Measurements from ENCODE around the gene TET2. TPM values are rescaled to one million over a fixed set of nuclear protein-coding genes. Genes with fewer than 3 reads are reported as not detected.

Gene TET2
- total RNA-seq, 1 donor from 2014 or later: 42.3 TPM

DNA sequence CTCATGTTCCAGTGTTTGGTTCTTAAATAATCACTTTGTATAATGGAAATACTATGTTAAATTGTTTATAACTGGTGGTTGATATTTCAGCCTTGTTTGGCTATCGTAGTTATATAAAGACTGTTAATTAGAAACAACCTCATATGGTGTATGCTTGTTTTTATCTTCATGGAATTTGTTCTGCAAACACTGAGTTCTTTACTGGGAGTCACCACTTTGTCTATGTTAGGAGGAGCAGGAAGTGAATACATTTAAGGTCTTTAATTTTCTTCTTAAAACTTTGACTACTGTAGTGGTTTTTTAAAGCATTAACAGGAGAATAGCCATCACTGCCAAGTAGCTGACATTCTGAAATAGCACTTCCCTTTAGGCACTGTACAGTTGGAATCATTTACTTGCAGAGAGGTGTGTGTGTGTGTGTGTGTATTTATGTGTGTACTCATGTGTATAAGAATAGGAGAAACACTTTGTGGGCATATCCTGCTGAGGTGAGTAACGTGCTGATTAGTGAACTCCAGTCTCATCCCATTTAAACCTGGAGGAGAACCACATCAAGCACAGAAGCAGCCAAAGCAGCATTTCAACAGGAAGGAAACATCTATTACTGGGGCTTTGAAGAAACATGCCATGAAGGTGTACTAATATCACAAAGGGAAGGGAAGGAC is 37.8 kb downstream of the TET2 start:
- no peak for DNase-seq

- no peak for DNase-seq
These were observed 40.1 kb downstream of the TET2 start for GRCh38 chr4:105186701-105187161.

DNA sequence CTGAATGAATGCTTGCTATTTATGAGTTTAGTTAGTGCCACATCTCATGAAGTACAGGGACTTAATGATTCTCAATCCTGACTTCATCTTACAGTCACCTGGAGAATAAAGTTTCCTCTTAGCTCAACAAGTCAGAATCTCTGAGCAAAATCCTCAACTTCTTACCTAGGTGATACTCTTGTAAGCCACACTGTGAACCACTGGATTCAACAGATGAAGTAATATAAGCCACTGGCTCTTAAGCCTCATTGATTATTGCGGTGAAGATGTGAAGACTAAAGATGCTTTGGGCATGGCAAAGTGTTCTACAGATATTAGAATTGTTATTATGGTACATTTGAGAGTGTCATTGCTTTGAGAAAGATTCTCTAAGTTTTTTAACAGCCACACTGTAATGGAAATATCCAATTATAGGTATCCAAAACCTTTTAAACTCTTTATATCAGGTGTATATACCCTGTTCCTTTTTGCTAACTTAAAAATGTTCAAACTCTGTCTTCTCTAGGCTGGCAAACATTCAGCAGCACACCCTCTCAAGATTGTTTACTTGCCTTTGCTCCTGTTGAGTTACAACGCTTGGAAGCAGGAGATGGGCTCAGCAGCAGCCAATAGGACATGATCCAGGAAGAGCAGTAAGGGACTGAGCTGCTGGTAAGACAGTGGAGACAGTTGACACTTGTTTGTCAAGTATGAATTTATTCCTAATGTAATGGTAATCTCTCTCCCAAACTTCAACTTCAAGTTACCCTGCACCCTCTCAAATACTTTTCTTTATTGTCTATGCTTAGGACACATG is 43.4 kb downstream of the TET2 start:
- DNase-seq: no peak

DNA sequence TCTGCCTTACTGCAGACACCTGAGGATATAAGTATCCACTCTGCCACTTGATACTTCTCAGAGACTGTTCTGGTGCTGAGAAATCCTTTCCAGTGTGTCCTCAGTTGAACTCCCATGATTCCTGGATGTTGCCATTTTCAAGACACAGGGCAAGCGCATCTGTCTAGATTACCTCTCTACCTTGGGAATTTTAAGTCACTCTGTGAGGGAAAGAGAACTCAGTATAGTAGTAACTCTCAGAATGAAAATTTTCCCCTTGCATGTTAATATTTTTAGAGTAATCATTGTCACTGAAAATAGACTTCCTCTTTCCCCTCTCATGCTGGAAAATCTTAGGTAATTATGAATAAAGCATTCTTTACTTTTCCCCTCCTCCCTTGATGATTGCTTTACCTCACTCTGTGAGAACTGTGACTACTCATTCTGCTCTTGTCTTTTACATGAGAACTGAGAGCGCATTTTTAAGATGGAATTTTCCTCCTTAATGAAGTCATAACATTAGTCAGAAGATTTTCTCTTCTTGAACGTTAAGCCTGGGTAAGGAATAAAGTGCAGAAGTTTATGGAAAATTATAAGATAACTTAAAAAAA is 45.0 kb downstream of the TET2 start:
- DNase-seq: no peak

- no peak for DNase-seq
These were observed 45.8 kb downstream of the TET2 start for GRCh38 chr4:105192474-105192873.

DNA sequence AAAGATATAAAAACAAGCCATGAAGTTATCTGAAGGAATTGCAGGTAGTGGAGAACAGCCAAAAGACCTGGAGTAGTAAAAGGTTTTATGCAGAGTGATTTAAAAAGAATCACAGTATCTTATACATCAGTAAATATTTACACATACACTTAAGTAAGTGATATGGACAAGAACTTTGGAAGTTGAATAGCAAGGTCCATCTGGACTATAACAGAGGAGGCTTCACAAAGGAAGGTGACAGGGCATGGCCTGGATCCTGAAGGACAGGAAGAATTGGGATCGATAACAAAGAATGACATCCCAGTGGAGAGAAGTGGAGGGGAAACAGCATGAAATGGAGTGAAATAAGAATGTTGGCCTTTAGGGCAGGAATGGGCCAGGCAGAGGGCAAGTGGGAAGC is 46.2 kb downstream of the TET2 start:
- no peak for DNase-seq

- DNase-seq: no peak
These were observed 46.9 kb downstream of the TET2 start for GRCh38 chr4:105193536-105193935.

DNA sequence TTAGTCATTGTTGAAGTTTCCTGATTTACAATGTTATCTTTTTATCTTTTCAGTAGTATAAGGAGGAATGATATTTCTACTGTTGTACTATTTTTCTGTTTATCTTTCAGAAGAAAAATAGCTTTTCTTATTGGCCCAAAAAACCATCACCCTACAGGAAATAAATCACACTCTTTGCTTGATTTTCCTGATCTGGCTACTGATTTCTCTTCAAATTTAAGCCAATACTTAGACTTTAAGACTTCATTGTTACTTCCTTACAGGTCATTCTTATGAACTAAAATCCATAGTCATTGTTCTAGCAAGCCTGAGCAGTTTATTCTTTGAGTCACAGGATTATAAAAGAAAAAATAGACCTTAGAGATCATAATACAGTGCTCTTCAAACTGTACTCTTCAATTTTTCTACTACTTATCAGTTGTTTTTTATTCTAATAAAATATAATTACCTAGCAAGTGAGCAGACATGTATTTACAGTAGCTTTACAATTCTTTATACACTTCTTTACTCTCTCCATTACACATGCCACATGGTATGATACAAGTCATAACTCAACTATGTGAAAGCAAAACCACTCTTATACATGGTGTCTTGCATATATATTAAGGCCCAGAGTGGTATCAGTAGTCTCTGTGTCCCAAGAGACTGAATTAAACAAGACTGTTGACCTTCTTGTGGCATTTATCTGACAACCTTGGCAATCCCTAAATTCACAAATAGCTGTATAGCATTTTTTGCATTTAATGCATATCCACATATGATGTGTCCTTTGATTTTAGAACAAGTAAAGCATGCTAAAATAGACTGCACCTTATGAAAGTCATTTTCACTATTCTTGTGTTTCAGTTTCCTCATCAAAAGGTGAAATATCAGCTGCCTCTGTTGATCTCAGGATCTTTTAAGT is 47.9 kb downstream of the TET2 start:
- no peak for DNase-seq

DNA sequence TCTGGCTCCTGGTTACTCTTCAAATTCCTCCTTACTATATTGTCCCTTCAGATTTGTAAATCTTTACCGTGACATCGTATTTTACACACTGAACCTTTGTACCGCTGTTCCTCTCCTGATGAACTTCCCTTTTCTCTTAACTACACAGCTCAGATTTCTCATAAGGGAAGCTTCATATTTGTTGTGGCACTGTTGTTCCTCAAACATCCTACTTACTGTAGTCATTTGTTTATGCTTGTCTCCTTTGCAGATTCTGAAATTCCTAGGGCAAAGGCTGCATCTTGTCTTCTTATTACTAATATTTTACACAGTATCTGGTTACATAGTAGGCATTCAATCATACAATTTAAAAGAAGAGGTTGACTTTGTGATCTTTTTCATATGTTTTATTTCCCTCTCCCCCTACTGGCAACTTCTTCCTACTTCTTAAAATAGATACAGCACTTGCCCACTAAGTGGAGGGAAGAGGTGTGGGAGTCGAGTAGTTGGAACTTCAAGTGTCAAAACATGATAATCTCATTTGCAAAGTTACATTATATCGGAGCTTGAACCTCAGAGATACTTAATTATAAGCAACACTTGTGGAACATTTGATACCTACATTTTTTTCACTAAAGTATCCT is 50.0 kb downstream of the TET2 start:
- DNase-seq: no peak

DNA sequence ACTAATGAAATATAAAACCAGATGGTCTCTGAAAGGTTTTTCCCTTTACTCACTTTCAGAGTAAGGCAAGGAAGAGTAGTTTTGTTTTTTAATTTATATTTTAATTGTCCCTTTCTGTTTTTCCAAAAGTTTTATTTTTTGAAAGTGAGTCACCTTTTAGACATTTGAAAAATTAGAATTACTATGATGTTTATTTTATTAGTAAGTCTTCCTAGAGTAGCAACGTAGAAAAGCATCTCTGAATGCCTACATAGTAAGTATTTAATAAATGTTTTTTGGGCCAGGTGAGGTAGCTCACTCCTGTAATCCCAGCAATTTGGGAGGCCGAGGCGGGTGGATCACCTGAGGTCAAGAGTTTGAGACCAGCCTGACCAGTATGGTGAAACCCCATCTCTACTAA is 51.1 kb downstream of the TET2 start:
- no peak for DNase-seq

GRCh38 chr4:105198541-105198940 is 51.9 kb downstream of the TET2 start:
- no peak for DNase-seq

GRCh38 chr4:105206214-105206613 is 59.5 kb downstream of the TET2 start:
- DNase-seq: no peak

DNA sequence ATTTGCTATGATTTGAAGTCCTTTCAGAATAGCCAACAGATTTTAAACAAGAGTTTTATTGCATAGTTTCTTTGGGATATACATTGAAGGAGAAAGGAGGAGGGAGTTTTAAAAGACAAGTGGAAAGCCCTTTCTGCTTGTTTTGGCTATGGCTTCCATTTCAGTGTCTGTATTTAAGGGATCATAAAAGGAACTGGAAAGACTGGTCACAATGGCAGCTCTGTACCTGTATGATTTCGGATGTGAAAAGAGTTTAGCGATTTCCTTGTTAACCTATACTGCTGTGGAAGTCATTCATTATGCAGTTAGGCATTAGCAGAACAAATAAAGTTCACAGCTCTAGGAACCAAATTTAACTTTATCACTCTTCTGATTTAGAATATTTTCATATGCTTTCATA is 60.7 kb downstream of the TET2 start:
- no peak for DNase-seq

DNA sequence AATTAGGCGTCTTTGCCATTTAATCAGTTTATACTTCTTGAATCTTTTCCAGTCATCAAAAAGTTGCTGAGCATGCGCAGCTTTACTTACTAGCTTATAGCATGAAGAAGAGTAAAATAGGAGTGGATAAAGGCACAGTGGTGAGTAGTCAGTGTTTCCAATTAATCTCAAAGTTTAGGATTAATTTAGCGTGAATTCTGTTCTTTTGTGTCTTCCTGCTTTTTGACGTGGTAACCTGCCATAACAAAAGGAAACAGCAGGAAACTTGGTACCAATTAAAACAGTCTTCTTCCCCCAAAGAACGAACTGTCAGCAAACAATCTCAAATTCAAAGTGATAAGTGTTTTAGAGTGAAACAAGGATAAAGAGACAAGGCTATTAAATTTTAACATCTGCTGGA is 61.9 kb downstream of the TET2 start:
- DNase-seq: no peak

GRCh38 chr4:105210916-105211315 is 64.2 kb downstream of the TET2 start:
- DNase-seq: no peak

- no peak for DNase-seq
These were observed 69.1 kb downstream of the TET2 start for GRCh38 chr4:105215609-105216313.

DNA sequence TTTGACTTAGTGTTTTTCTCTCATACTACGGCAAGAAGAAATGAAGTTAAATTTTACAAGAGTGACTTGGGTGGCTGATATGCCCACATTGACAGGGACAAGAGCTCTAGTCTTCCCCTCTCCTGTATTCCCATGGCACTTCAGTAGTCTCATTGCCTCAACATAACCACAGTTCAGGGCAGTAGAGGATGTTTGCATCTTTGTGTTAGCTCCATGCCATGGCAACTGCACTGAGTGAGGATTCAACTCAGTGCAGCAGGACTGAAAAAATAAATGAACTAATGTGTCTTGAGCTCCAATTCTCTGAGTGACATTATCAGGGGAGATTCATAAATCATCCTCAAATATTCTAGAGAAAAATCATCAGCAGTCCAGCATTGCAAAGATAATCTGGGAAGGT is 78.8 kb downstream of the TET2 start:
- DNase-seq: no peak

- no peak for DNase-seq
These were observed 80.4 kb downstream of the TET2 start for GRCh38 chr4:105227054-105227453.

GRCh38 chr4:105230287-105230686 is 83.6 kb downstream of the TET2 start:
- no peak for DNase-seq

DNA sequence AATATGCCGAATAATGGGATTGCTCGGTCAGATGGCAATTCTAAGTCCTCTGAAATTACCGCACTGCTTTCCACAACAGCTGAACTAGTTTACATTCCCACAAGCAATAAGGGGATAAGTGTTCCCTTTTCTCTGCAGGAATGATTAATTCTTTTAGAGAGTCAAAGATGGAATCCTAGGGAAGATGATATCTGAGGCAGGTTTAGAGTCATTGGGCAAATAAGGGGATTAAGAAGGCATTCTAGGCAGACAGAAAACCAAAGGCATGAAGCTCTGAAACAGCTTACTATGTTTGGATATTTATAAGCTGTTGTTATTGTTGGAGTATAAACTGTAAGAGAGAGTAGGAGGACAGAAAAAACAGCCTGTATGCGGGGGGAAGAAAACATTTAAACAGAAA is 85.7 kb downstream of the TET2 start:
- no peak for DNase-seq

GRCh38 chr4:105234582-105234981 is 87.9 kb downstream of the TET2 start:
- no peak for DNase-seq
